K562 (cell line): ENCODE data around the gene UPP1. TPM values are rescaled to one million over a fixed set of nuclear protein-coding genes. Genes with fewer than 3 reads are reported as not detected.

Experiments used
- ATAC-seq: fragments of 200-7000 bp; cut with Tn5 transposase; 3 replicates; pipeline ENCODE4 v1.9.1; 2020; ENCODE audit warnings: moderate library complexity
- BruUV-seq: library from RNA; stranded (reverse); fragments of 400-500 nt; replicated peaks from 2 replicates; lab custom pipeline; 2021; lab: Mats Ljungman, UMichigan
- CTCF ChIA-PET: fragments of 300-600 bp; formaldehyde crosslinking; extraction: SDS; loops from one replicate; lab custom pipeline; 2021; ENCODE audit warnings: low intra/inter-chr PET ratio; lab: Yijun Ruan, JAX
- POLR2A ChIA-PET: fragments of 300-600, 350-650 bp; sonication (Branson Sonifier 250); formaldehyde crosslinking; extraction: SDS; loops from one replicate; lab custom pipeline; 2021; ENCODE audit warnings: antibody characterized with exemption, inconsistent platforms; lab: Yijun Ruan, JAX
- DNase-seq, 4 experiments: peaks; one replicate each; pipeline versions ENCODE4 v3.0.0 to v3.0.0-alpha.2; 2011 to 2018; ENCODE audit warnings: low spot score in 3 of 4, mixed read lengths in 3 of 4; ENCODE audit errors: extremely low read depth in 1 of 4
- FAIRE-seq: peaks from 2 replicates; lab custom pipeline; 2011; peaks lifted over from hg19 to GRCh38; lab: Jason Lieb, UNC
- H2AFZ ChIP-seq: 2 replicates; pipeline ENCODE4 v1.6.0; 2011; ENCODE audit warnings: low read depth, low read length, control low read depth, inconsistent platforms
- H3K27ac ChIP-seq: fragments of 200-600 bp; 3 replicates; pipeline ENCODE4 v1.8.0; 2011; ENCODE audit warnings: low read depth, mild to moderate bottlenecking, control low read depth, inconsistent platforms, low read length, moderate library complexity, mixed read lengths; ENCODE audit errors: extremely low read depth
- H3K27me3 ChIP-seq, 2 experiments: fragments of 300-600 bp in 1 of 2; 2 replicates in 1 of 2; 3 replicates in 1 of 2; pipeline versions ENCODE4 v1.6.0 to v1.8.0; 2011; ENCODE audit warnings: inconsistent platforms in 2 of 2, low read length in 2 of 2, mild to moderate bottlenecking in 1 of 2, mixed read lengths in 1 of 2, moderate library complexity in 1 of 2; ENCODE audit not compliant: control insufficient read depth in 2 of 2, insufficient read depth in 2 of 2
- H3K36me3 ChIP-seq: fragments of 300-600 bp; 3 replicates; pipeline ENCODE4 v1.8.0; 2011; ENCODE audit warnings: mild to moderate bottlenecking, low read length, inconsistent platforms; ENCODE audit not compliant: control insufficient read depth, insufficient read depth
- H3K4me1 ChIP-seq, 2 experiments: fragments of 200-600 bp in 1 of 2; replicated peaks in 1 of 2; 2 replicates in 1 of 2; 3 replicates in 1 of 2; pipeline versions ENCODE4 v1.5.1 to v1.8.0; 2011; ENCODE audit warnings: inconsistent platforms in 2 of 2, low read length in 2 of 2, mild to moderate bottlenecking in 1 of 2, mixed read lengths in 1 of 2, moderate library complexity in 1 of 2; ENCODE audit not compliant: control insufficient read depth in 2 of 2, insufficient read depth in 2 of 2
- H3K4me2 ChIP-seq: 2 replicates; pipeline ENCODE4 v1.6.1; 2011; ENCODE audit warnings: low read length, control low read depth, inconsistent platforms, mixed read lengths; ENCODE audit not compliant: insufficient read depth
- H3K4me3 ChIP-seq: fragments of 200-600 bp; sonication (generic), shearing (Covaris generic); 2 replicates; pipeline ENCODE4 v1.5.1; 2016; ENCODE audit warnings: control low read depth, inconsistent platforms
- H3K79me2 ChIP-seq: fragments of 200-600 bp; 3 replicates; pipeline ENCODE4 v1.8.0; 2011; ENCODE audit warnings: low read length, inconsistent platforms; ENCODE audit not compliant: control insufficient read depth, insufficient read depth
- H3K9ac ChIP-seq, 2 experiments: 2 replicates each; pipeline versions ENCODE4 v1.6.0 to v1.6.1; 2011; ENCODE audit warnings: low read depth in 2 of 2, low read length in 2 of 2, control low read depth in 1 of 2, inconsistent platforms in 1 of 2, mild to moderate bottlenecking in 1 of 2, mixed read lengths in 1 of 2; ENCODE audit not compliant: insufficient read depth in 1 of 2
- H3K9me1 ChIP-seq: one replicate; pipeline ENCODE4 v1.6.0; 2011; ENCODE audit warnings: inconsistent platforms, mild to moderate bottlenecking, low read length, moderate library complexity; ENCODE audit not compliant: control insufficient read depth, insufficient read depth
- H3K9me3 ChIP-seq: replicated peaks from 2 replicates; pipeline ENCODE4 v1.5.1; 2011; ENCODE audit warnings: low read depth, low read length, inconsistent platforms; ENCODE audit not compliant: control insufficient read depth, insufficient read depth
- H4K20me1 ChIP-seq: replicated peaks from 2 replicates; pipeline ENCODE4 v1.6.1; 2011; ENCODE audit warnings: low read length, inconsistent platforms, mixed read lengths; ENCODE audit not compliant: control insufficient read depth, insufficient read depth
- CTBP1 ChIP-seq: fragments of 450-650 bp; IDR thresholded peaks from 2 replicates; pipeline ENCODE4 v1.6.1; 2016; ENCODE audit warnings: borderline replicate concordance
- FUS ChIP-seq: fragments of 200-400 bp; formaldehyde crosslinking; optimal IDR thresholded peaks from 2 replicates; pipeline ENCODE3; 2017; ENCODE audit warnings: low read depth, low read length
- PHB2 ChIP-seq: fragments of 450-650 bp; IDR thresholded peaks from 2 replicates; pipeline ENCODE4 v1.6.1; 2017; ENCODE audit warnings: low read depth
- PRMT5 ChIP-seq: sonication (generic); formaldehyde crosslinking; IDR thresholded peaks from 2 replicates; pipeline ENCODE4 v1.5.0; 2020; ENCODE audit warnings: missing genetic modification reagents
- PURB ChIP-seq: sonication (generic); formaldehyde crosslinking; IDR thresholded peaks from 2 replicates; pipeline ENCODE4 v1.9.0; 2021; ENCODE audit warnings: low read depth, mild to moderate bottlenecking, missing genetic modification reagents
- SIRT6 ChIP-seq: IDR thresholded peaks from one replicate; pipeline ENCODE4 v1.6.1; 2012; ENCODE audit warnings: low read depth, mild to moderate bottlenecking, control low read depth, inconsistent platforms, low read length, moderate library complexity
- SMC3 ChIP-seq: conservative IDR thresholded peaks from 2 replicates; pipeline ENCODE4 v1.6.1; 2011; ENCODE audit warnings: low read depth, low read length, improper control_type of control experiment; ENCODE audit not compliant: insufficient read depth
- SREBF1 ChIP-seq: fragments of 150-350 bp; IDR thresholded peaks from 2 replicates; pipeline ENCODE4 v1.6.1; 2014; ENCODE audit warnings: antibody characterized with exemption, low read depth, low read length, borderline replicate concordance
- ZNF133 ChIP-seq: fragments of 250-450 bp; sonication (Bioruptor Pico); IDR thresholded peaks from 2 replicates; pipeline ENCODE4 v1.4.0; 2020; ENCODE audit warnings: mild to moderate bottlenecking
- ZNF165 ChIP-seq: fragments of 250-450 bp; sonication (Bioruptor Pico); IDR thresholded peaks from 2 replicates; pipeline ENCODE4 v1.4.0; 2020; ENCODE audit warnings: borderline replicate concordance
- ZNF232 ChIP-seq: sonication (generic); formaldehyde crosslinking; IDR thresholded peaks from 2 replicates; pipeline ENCODE4 v1.8.0; 2022; ENCODE audit warnings: mild to moderate bottlenecking, missing genetic modification reagents
- ZNF780A ChIP-seq: fragments of 250-450 bp; sonication (Bioruptor Pico); IDR thresholded peaks from 2 replicates; pipeline ENCODE4 v1.5.0; 2021; ENCODE audit warnings: mild to moderate bottlenecking
- WGBS: fragments of 100-300 bp; shearing (Covaris generic); methylation state at CpG from one replicate; pipeline ENCODE4 v1.1.6; 2016; ENCODE audit warnings: low coverage, mixed read lengths; ENCODE audit not compliant: insufficient coverage; ENCODE audit errors: missing lambda C conversion rate; 5-methylcytosine and 5-hydroxymethylcytosine counted together
- in situ Hi-C: fragments of 300-500 bp; cut with MboI; formaldehyde crosslinking; loops from 4 replicates; pipeline ENCODE4 v1.15.0; 2018; ENCODE audit warnings: inconsistent platforms, mixed read lengths
- intact Hi-C: fragments of 100-400 bp; cut with micrococcal nuclease; formaldehyde crosslinking; loops from 2 replicates; pipeline ENCODE4 v1.14.2; 2022
- polyA plus RNA-seq, 8 experiments: library from polyadenylated mRNA; depleted of rRNA in 4 of 8; stranded (reverse) in 5 of 8; unstranded in 3 of 8; fragments of >200 nt; fragmentation: Nextera tagmentation in 2 of 8; fragmentation: Illumina TruSeq in 1 of 8; extraction: Ambion mirVana in 2 of 8; extraction: Trizol in 1 of 8; gene quantifications; 2 replicates each; pipeline versions ENCODE4 v1.2.1 to v1.2.3, GENCODE V29; 2011 to 2014; ENCODE audit warnings: inconsistent platforms in 1 of 8, missing spikeins in 1 of 8
- total RNA-seq, 7 experiments: library from RNA; depleted of rRNA in 6 of 7; stranded (reverse); fragments of >200 nt in 6 of 7; fragmentation: Illumina TruSeq in 2 of 7; extraction: Trizol in 2 of 7; gene quantifications; 2 replicates each; pipeline versions ENCODE4 v1.2.1 to v1.2.3, GENCODE V29; 2011 to 2021; ENCODE audit warnings: low replicate concordance in 1 of 7
- TF ChIP-seq, protein P1 (sequence below): sonication (generic); formaldehyde crosslinking; IDR thresholded peaks from 2 replicates; pipeline ENCODE4 v1.8.0; 2023; ENCODE audit warnings: mild to moderate bottlenecking, missing genetic modification reagents
- TF ChIP-seq, protein P2 (sequence below): sonication (generic); formaldehyde crosslinking; IDR thresholded peaks from 2 replicates; pipeline ENCODE4 v1.8.1; 2022; ENCODE audit warnings: missing genetic modification reagents
- TF ChIP-seq, protein P3 (sequence below): fragments of 450-650 bp; formaldehyde crosslinking; conservative IDR thresholded peaks from 2 replicates; pipeline ENCODE4 v1.4.0; 2022; ENCODE audit warnings: mild to moderate bottlenecking, missing genetic modification characterization

Gene UPP1
- total and polyA plus RNA-seq, 9 of the 15 experiments (the other 6 are each of a cell fraction or from before 2014, with no cell fraction given), result 0.38 to 2.4 (median 0.61) TPM

DNA sequence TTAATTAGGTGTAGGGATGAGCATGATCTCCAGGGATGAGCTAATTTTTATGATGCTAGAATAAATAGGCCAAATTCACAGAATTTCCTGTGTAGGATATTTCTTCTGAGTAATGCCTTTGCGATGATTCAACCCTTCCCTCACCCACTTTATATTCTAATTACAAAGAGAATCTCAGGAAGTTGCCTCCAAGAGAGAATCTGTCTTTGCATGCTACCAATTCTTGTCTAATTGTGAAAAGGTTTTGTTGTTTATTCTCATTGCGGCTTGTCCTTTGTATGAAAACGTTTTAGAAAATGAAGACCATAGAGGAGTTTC lies 47.5 kb upstream of the UPP1 start:
- 2% methylated on average over 3 of the region's 3 CpGs for WGBS
- H3K9me3 ChIP-seq, result no peaks in the 10 kb centered on the region
- ATAC-seq, result no peak
- no peak for DNase-seq
- POLR2A ChIA-PET, result no interaction called here
- peaks cover 18 to 46% of the 10 kb centered on the region in 2 experiments; a peak in 4 of 5 replicates for H3K27me3 ChIP-seq
- FAIRE-seq, result no peak
- no peak overlapping the region for H3K27ac ChIP-seq
- intact Hi-C loops (no loop called here), in situ Hi-C loops (no loop called here)
- H3K4me2 ChIP-seq, result no peak overlapping the region
- H3K9ac ChIP-seq, result no peak overlapping the region
- no peak overlapping the region for H2AFZ ChIP-seq
- H3K9me1 ChIP-seq, result no peaks in the 10 kb centered on the region
- TF ChIP-seq PHB2 (no peak), SMC3 (no peak), SREBF1 (no peak), SIRT6 (no peak), ZNF133 (no peak), ZNF780A (CRISPR knock-in tag) (no peak), PRMT5 (no peak), FUS (no peak), PURB (CRISPR knock-in tag) (no peak), CTBP1 (no peak), ZNF232 (CRISPR knock-in tag) (no peak), ZNF165 (no peak)
- TF ChIP-seq, protein P1, sequence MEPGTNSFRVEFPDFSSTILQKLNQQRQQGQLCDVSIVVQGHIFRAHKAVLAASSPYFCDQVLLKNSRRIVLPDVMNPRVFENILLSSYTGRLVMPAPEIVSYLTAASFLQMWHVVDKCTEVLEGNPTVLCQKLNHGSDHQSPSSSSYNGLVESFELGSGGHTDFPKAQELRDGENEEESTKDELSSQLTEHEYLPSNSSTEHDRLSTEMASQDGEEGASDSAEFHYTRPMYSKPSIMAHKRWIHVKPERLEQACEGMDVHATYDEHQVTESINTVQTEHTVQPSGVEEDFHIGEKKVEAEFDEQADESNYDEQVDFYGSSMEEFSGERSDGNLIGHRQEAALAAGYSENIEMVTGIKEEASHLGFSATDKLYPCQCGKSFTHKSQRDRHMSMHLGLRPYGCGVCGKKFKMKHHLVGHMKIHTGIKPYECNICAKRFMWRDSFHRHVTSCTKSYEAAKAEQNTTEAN (CRISPR knock-in tag), result no peak
- TF ChIP-seq, protein P2, sequence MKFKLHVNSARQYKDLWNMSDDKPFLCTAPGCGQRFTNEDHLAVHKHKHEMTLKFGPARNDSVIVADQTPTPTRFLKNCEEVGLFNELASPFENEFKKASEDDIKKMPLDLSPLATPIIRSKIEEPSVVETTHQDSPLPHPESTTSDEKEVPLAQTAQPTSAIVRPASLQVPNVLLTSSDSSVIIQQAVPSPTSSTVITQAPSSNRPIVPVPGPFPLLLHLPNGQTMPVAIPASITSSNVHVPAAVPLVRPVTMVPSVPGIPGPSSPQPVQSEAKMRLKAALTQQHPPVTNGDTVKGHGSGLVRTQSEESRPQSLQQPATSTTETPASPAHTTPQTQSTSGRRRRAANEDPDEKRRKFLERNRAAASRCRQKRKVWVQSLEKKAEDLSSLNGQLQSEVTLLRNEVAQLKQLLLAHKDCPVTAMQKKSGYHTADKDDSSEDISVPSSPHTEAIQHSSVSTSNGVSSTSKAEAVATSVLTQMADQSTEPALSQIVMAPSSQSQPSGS, result no peak
- TF ChIP-seq, protein P3, sequence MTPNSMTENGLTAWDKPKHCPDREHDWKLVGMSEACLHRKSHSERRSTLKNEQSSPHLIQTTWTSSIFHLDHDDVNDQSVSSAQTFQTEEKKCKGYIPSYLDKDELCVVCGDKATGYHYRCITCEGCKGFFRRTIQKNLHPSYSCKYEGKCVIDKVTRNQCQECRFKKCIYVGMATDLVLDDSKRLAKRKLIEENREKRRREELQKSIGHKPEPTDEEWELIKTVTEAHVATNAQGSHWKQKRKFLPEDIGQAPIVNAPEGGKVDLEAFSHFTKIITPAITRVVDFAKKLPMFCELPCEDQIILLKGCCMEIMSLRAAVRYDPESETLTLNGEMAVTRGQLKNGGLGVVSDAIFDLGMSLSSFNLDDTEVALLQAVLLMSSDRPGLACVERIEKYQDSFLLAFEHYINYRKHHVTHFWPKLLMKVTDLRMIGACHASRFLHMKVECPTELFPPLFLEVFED, result no peak
- H3K36me3 ChIP-seq, result no peaks in the 10 kb centered on the region
- H3K4me1 ChIP-seq, result no peaks in the 10 kb centered on the region; a peak in 1 of 5 replicates
- no TSS peak for BruUV-seq
- CTCF ChIA-PET, result no interaction called here
- H3K79me2 ChIP-seq, result no peaks in the 10 kb centered on the region
- H4K20me1 ChIP-seq, result no peaks in the 10 kb centered on the region
- H3K4me3 ChIP-seq, result no peak overlapping the region
